Effector memory CD4-positive, alpha-beta T cell (primary cell): Measurements from ENCODE around the gene PAX9.

ENCODE experiments used
- DNase-seq, 3 donors: peaks; one replicate each; pipeline ENCODE4 v3.0.0-alpha.2; 2020
- H3K27ac ChIP-seq: 2 replicates; pipeline ENCODE4 v1.7.0; 2013; ENCODE audit warnings: mild to moderate bottlenecking, low read length, moderate library complexity; ENCODE audit not compliant: insufficient read depth, poor library complexity, severe bottlenecking
- H3K27me3 ChIP-seq: replicated peaks from 2 replicates; pipeline ENCODE4 v1.7.0; 2013; ENCODE audit warnings: mild to moderate bottlenecking, low read length; ENCODE audit not compliant: insufficient read depth, control insufficient read depth, poor library complexity, severe bottlenecking
- H3K36me3 ChIP-seq: 2 replicates; pipeline ENCODE4 v1.7.0; 2013; ENCODE audit warnings: mild to moderate bottlenecking, low read length, moderate library complexity; ENCODE audit not compliant: control insufficient read depth, insufficient read depth
- H3K4me1 ChIP-seq: 2 replicates; pipeline ENCODE4 v1.7.0; 2013; ENCODE audit warnings: low read length, mild to moderate bottlenecking; ENCODE audit not compliant: control insufficient read depth, insufficient read depth, poor library complexity, severe bottlenecking
- H3K4me3 ChIP-seq: 2 replicates; pipeline ENCODE4 v1.7.0; 2013; ENCODE audit warnings: low read length, low read depth, mild to moderate bottlenecking; ENCODE audit not compliant: insufficient read depth, poor library complexity, severe bottlenecking
- H3K9me3 ChIP-seq: 2 replicates; pipeline ENCODE4 v1.7.0; 2013; ENCODE audit warnings: mild to moderate bottlenecking, low read length, moderate library complexity; ENCODE audit not compliant: control insufficient read depth

The PAX9 gene

GRCh38 chr14:36707570-36707969 is 45.9 kb downstream of the PAX9 start:
- Histone ChIP-seq H3K36me3 (no peaks in the 10 kb centered on the region), H3K4me1 (no peaks in the 10 kb centered on the region), H3K9me3 (no peaks in the 10 kb centered on the region), H3K4me3 (no peak overlapping the region), H3K27me3 (no peaks in the 10 kb centered on the region), H3K27ac (no peak overlapping the region)
- no peak for DNase-seq

GRCh38 chr14:36713960-36714703 is 52.5 kb downstream of the PAX9 start:
- H3K27ac ChIP-seq, result no peak overlapping the region
- no peak overlapping the region for H3K4me3 ChIP-seq
- no peaks in the 10 kb centered on the region for H3K36me3 ChIP-seq
- DNase-seq, result no peak
- no peaks in the 10 kb centered on the region for H3K27me3 ChIP-seq
- no peaks in the 10 kb centered on the region for H3K9me3 ChIP-seq
- no peaks in the 10 kb centered on the region for H3K4me1 ChIP-seq

- Histone ChIP-seq H3K9me3 (no peaks in the 10 kb centered on the region), H3K4me3 (no peak overlapping the region), H3K4me1 (no peaks in the 10 kb centered on the region), H3K27ac (no peak overlapping the region), H3K27me3 (no peaks in the 10 kb centered on the region), H3K36me3 (no peaks in the 10 kb centered on the region)
- DNase-seq, result no peak
Observed at GRCh38 chr14:36716614-36717184, 55.0 kb downstream of the PAX9 start.

- H3K4me3 ChIP-seq, result no peak overlapping the region
- H3K27ac ChIP-seq, result no peak overlapping the region
- DNase-seq, result no peak
- no peaks in the 10 kb centered on the region for H3K9me3 ChIP-seq
- H3K4me1 ChIP-seq, result no peaks in the 10 kb centered on the region
- H3K27me3 ChIP-seq, result no peaks in the 10 kb centered on the region
- H3K36me3 ChIP-seq, result no peaks in the 10 kb centered on the region
Observed at GRCh38 chr14:36717363-36717762, 55.7 kb downstream of the PAX9 start.

GRCh38 chr14:36718216-36718615 is 56.6 kb downstream of the PAX9 start:
- no peak for DNase-seq
- Histone ChIP-seq H3K36me3 (no peaks in the 10 kb centered on the region), H3K9me3 (no peaks in the 10 kb centered on the region), H3K27me3 (no peaks in the 10 kb centered on the region), H3K27ac (no peak overlapping the region), H3K4me1 (no peaks in the 10 kb centered on the region), H3K4me3 (no peak overlapping the region)

GRCh38 chr14:36719823-36720222 is 58.2 kb downstream of the PAX9 start:
- H3K27ac ChIP-seq, result no peak overlapping the region
- H3K9me3 ChIP-seq, result no peaks in the 10 kb centered on the region
- H3K27me3 ChIP-seq, result no peaks in the 10 kb centered on the region
- no peak for DNase-seq
- no peaks in the 10 kb centered on the region for H3K36me3 ChIP-seq
- no peaks in the 10 kb centered on the region for H3K4me1 ChIP-seq
- H3K4me3 ChIP-seq, result no peak overlapping the region

GRCh38 chr14:36720657-36721056 is 59.0 kb downstream of the PAX9 start:
- Histone ChIP-seq H3K27ac (no peak overlapping the region), H3K9me3 (no peaks in the 10 kb centered on the region), H3K27me3 (no peaks in the 10 kb centered on the region), H3K36me3 (no peaks in the 10 kb centered on the region), H3K4me3 (no peak overlapping the region), H3K4me1 (no peaks in the 10 kb centered on the region)
- DNase-seq, result no peak

GRCh38 chr14:36721877-36722276 is 60.2 kb downstream of the PAX9 start:
- no peaks in the 10 kb centered on the region for H3K9me3 ChIP-seq
- no peak overlapping the region for H3K4me3 ChIP-seq
- no peak for DNase-seq
- no peaks in the 10 kb centered on the region for H3K36me3 ChIP-seq
- H3K4me1 ChIP-seq, result no peaks in the 10 kb centered on the region
- H3K27ac ChIP-seq, result no peak overlapping the region
- H3K27me3 ChIP-seq, result no peaks in the 10 kb centered on the region

- no peak overlapping the region for H3K4me3 ChIP-seq
- no peaks in the 10 kb centered on the region for H3K36me3 ChIP-seq
- no peaks in the 10 kb centered on the region for H3K9me3 ChIP-seq
- no peaks in the 10 kb centered on the region for H3K27me3 ChIP-seq
- DNase-seq, result no peak
- H3K27ac ChIP-seq, result no peak overlapping the region
- H3K4me1 ChIP-seq, result no peaks in the 10 kb centered on the region
Observed at GRCh38 chr14:36723530-36723929, 61.9 kb downstream of the PAX9 start.

GRCh38 chr14:36724162-36724561 is 62.5 kb downstream of the PAX9 start:
- no peak overlapping the region for H3K27ac ChIP-seq
- H3K4me1 ChIP-seq, result no peaks in the 10 kb centered on the region

More at GRCh38 chr14:36724162-36724561, 62.5 kb downstream of the PAX9 start:
- H3K4me3 ChIP-seq, result no peak overlapping the region
- no peaks in the 10 kb centered on the region for H3K27me3 ChIP-seq
- DNase-seq, result no peak
- H3K9me3 ChIP-seq, result no peaks in the 10 kb centered on the region
- H3K36me3 ChIP-seq, result no peaks in the 10 kb centered on the region
